Hypothalamus (tissue), 51 donors: ENCODE measurements around the gene ADAM19.
A peak's percentile ranks its signal among the peaks of the same experiment; 100 is the strongest.

Experiments used
- DNase-seq, 51 donors: peaks; one replicate each; lab custom pipeline; 2025; lab: John Stamatoyannopoulos, UW

Gene ADAM19

GRCh38 chr5:157566902-157567489, 8.6 kb downstream of the ADAM19 start:
- DNase-seq = no peak

GRCh38 chr5:157563929-157564716, 11.5 kb downstream of the ADAM19 start:
- peak in 9 of 51 donors; percentile 13 to 43 (median 23) for DNase-seq

GRCh38 chr5:157563373-157563928, 12.1 kb downstream of the ADAM19 start:
- DNase-seq = peak in 5 of 51 donors; percentile 9 to 65 (median 26)

GRCh38 chr5:157562111-157562581, 13.4 kb downstream of the ADAM19 start:
- DNase-seq = no peak

GRCh38 chr5:157561110-157561509, 14.5 kb downstream of the ADAM19 start:
- DNase-seq = peak in 1 of 51 donors; percentile 40

- no peak for DNase-seq
Observed at GRCh38 chr5:157559301-157559700, 16.3 kb downstream of the ADAM19 start.

- DNase-seq = no peak
Observed at GRCh38 chr5:157558681-157559080, 16.9 kb downstream of the ADAM19 start.

GRCh38 chr5:157558041-157558595, 17.5 kb downstream of the ADAM19 start:
- DNase-seq = no peak

GRCh38 chr5:157556615-157557418, 18.8 kb downstream of the ADAM19 start:
- DNase-seq = no peak

- no peak for DNase-seq
Observed at GRCh38 chr5:157555037-157555640, 20.4 kb downstream of the ADAM19 start.

- DNase-seq = no peak
Observed at GRCh38 chr5:157554179-157555036, 21.2 kb downstream of the ADAM19 start.

- no peak for DNase-seq
Observed at GRCh38 chr5:157552650-157553049, 22.9 kb downstream of the ADAM19 start.

- DNase-seq = no peak
Observed at GRCh38 chr5:157550663-157551062, 24.9 kb downstream of the ADAM19 start.

- DNase-seq = no peak
Observed at GRCh38 chr5:157549954-157550549, 25.5 kb downstream of the ADAM19 start.

- DNase-seq = no peak
Observed at GRCh38 chr5:157549283-157549629, 26.3 kb downstream of the ADAM19 start.

- no peak for DNase-seq
Observed at GRCh38 chr5:157548513-157549282, 26.9 kb downstream of the ADAM19 start.

GRCh38 chr5:157547941-157548512, 27.5 kb downstream of the ADAM19 start:
- no peak for DNase-seq
